NB4 (cell line): ENCODE results near the gene ANXA8L1.
"Not testable (repeated sequence)": the region's sequence is repeated elsewhere in the genome, so short reads cannot be mapped to it uniquely, and the experiment has no call there.

Source experiments
- DNase-seq: peaks from one replicate; pipeline ENCODE4 v3.0.0; 2010; ENCODE audit warnings: low read depth
- H3K4me3 ChIP-seq: one replicate; pipeline ENCODE4 v1.5.1; 2011; ENCODE audit warnings: mild to moderate bottlenecking, low read depth, low read length, moderate library complexity

ANXA8L1 gene

GRCh38 chr10:46409556-46409955 is 34.0 kb downstream of the ANXA8L1 start:
- H3K4me3 ChIP-seq, DNase-seq: not testable (repeated sequence)

- DNase-seq, H3K4me3 ChIP-seq: not testable (repeated sequence)
These were observed 35.5 kb downstream of the ANXA8L1 start for GRCh38 chr10:46411123-46411522.

GRCh38 chr10:46412665-46413064 is 37.1 kb downstream of the ANXA8L1 start:
- DNase-seq, result not testable (repeated sequence)

GRCh38 chr10:46415291-46415690 is 39.7 kb downstream of the ANXA8L1 start:
- DNase-seq, H3K4me3 ChIP-seq: not testable (repeated sequence)

More at GRCh38 chr10:46412665-46413064, 37.1 kb downstream of the ANXA8L1 start:
- H3K4me3 ChIP-seq, result not testable (repeated sequence)

GRCh38 chr10:46418283-46418682 is 42.7 kb downstream of the ANXA8L1 start:
- not testable (repeated sequence) for H3K4me3 ChIP-seq, DNase-seq

GRCh38 chr10:46419570-46420379 is 44.2 kb downstream of the ANXA8L1 start:
- not testable (repeated sequence) for DNase-seq, H3K4me3 ChIP-seq

- not testable (repeated sequence) for H3K4me3 ChIP-seq, DNase-seq
These were observed 48.0 kb downstream of the ANXA8L1 start for GRCh38 chr10:46423550-46423949.

GRCh38 chr10:46440942-46441341 is 65.4 kb downstream of the ANXA8L1 start:
- not testable (repeated sequence) for H3K4me3 ChIP-seq, DNase-seq
